Measurements from ENCODE around the gene MCFD2. TPM values are rescaled to one million over a fixed set of nuclear protein-coding genes. Genes with fewer than 3 reads are reported as not detected.
A peak's percentile ranks its signal among the peaks of the same experiment; 100 is the strongest.
"Not testable (repeated sequence)": the region's sequence is repeated elsewhere in the genome, so short reads cannot be mapped to it uniquely, and the experiment has no call there.

Gene MCFD2
- total RNA-seq, 1 experiment from 2014 or later = 90.5 TPM

- peak; percentile 69 for DNase-seq (ENCODE audit: low spot score)
- no TSS peak for BruUV-seq (replicated peaks)
- no peaks in the 10 kb centered on the region for H3K9me3 ChIP-seq (ENCODE audit: low read depth, low read length, poor library complexity, severe bottlenecking)
- no peaks in the 10 kb centered on the region for H3K27me3 ChIP-seq (replicated peaks; ENCODE audit: insufficient read depth, low read depth, low read length, poor library complexity)
- TF ChIP-seq EZH2 (IDR thresholded peaks at IDR 0.05; ENCODE audit: borderline replicate concordance, low read depth, low read length, poor library complexity, severe bottlenecking) = no peak
- TF ChIP-seq CTCF (conservative IDR thresholded peaks at IDR 0.05; ENCODE audit: low read depth, low read length) = peak; percentile 63
- peaks cover 12% of the 10 kb centered on the region for H3K4me1 ChIP-seq (ENCODE audit: insufficient read depth, low read length, poor library complexity, severe bottlenecking)
- ChIA-PET CTCF (interaction anchor here (0.6 to 1.0 kb wide), 3 partner anchors 48 to 165 kb away, joined by 3 to 5 read pairs (median 3); no protein-coding TSS in a partner anchor), POLR2A (ENCODE audit: low non-redundant PET) (no interaction called here)
- H3K27ac ChIP-seq (ENCODE audit: low read depth, low read length, poor library complexity, severe bottlenecking) = no peak overlapping the region
- intact Hi-C loops (cut with micrococcal nuclease; ENCODE audit: unreplicated experiment) = loop anchor here (2.0 kb wide), 1 partner anchor 244 kb away; no protein-coding TSS in a partner anchor
- no peak overlapping the region for H3K4me3 ChIP-seq (ENCODE audit: low read depth, low read length, poor library complexity, severe bottlenecking)
- no peaks in the 10 kb centered on the region for H3K36me3 ChIP-seq (ENCODE audit: insufficient read depth, low read length, poor library complexity, severe bottlenecking)
Observed at GRCh38 chr2:46876741-46877384, 38.7 kb downstream of the MCFD2 start.

- H3K27ac ChIP-seq (ENCODE audit: low read depth, low read length, poor library complexity, severe bottlenecking); POLR2A ChIA-PET (ENCODE audit: low non-redundant PET); H3K27me3 ChIP-seq (replicated peaks; ENCODE audit: insufficient read depth, low read depth, low read length, poor library complexity); H3K4me3 ChIP-seq (ENCODE audit: low read depth, low read length, poor library complexity, severe bottlenecking); DNase-seq (ENCODE audit: low spot score); H3K36me3 ChIP-seq (ENCODE audit: insufficient read depth, low read length, poor library complexity, severe bottlenecking); H3K9me3 ChIP-seq (ENCODE audit: low read depth, low read length, poor library complexity, severe bottlenecking); BruUV-seq (replicated peaks): not testable (repeated sequence)
- intact Hi-C loops (cut with micrococcal nuclease; ENCODE audit: unreplicated experiment) = loop anchor here (2.0 kb wide), 1 partner anchor 243 kb away; no protein-coding TSS in a partner anchor
- CTCF ChIA-PET = interaction anchor here (1.0 kb wide), 1 partner anchor 164 kb away, joined by 3 read pairs; no protein-coding TSS in a partner anchor
- peaks cover 12% of the 10 kb centered on the region for H3K4me1 ChIP-seq (ENCODE audit: insufficient read depth, low read length, poor library complexity, severe bottlenecking)
Observed at GRCh38 chr2:46875962-46876689, 39.5 kb downstream of the MCFD2 start.

- Histone ChIP-seq H3K27me3 (replicated peaks; ENCODE audit: insufficient read depth, low read depth, low read length, poor library complexity) (no peaks in the 10 kb centered on the region), H3K36me3 (ENCODE audit: insufficient read depth, low read length, poor library complexity, severe bottlenecking) (no peaks in the 10 kb centered on the region), H3K4me1 (ENCODE audit: insufficient read depth, low read length, poor library complexity, severe bottlenecking) (peaks cover 12% of the 10 kb centered on the region), H3K4me3 (ENCODE audit: low read depth, low read length, poor library complexity, severe bottlenecking) (no peak overlapping the region), H3K9me3 (ENCODE audit: low read depth, low read length, poor library complexity, severe bottlenecking) (no peaks in the 10 kb centered on the region), H3K27ac (ENCODE audit: low read depth, low read length, poor library complexity, severe bottlenecking) (no peak overlapping the region)
- BruUV-seq (replicated peaks) = no TSS peak
- ChIA-PET POLR2A (ENCODE audit: low non-redundant PET) (no interaction called here), CTCF (no interaction called here)
- intact Hi-C loops (cut with micrococcal nuclease; ENCODE audit: unreplicated experiment) = no loop called here
- DNase-seq (ENCODE audit: low spot score) = no peak
- TF ChIP-seq EZH2 (IDR thresholded peaks at IDR 0.05; ENCODE audit: borderline replicate concordance, low read depth, low read length, poor library complexity, severe bottlenecking) = no peak
- no peak for TF ChIP-seq CTCF (conservative IDR thresholded peaks at IDR 0.05; ENCODE audit: low read depth, low read length)
Observed at GRCh38 chr2:46875226-46875899, 40.2 kb downstream of the MCFD2 start.

Data from A673 (cell line).